CMK (cell line): ENCODE data around the gene IGF2BP3.
"Not testable (repeated sequence)": the region's sequence is repeated elsewhere in the genome, so short reads cannot be mapped to it uniquely, and the experiment has no call there.

Experiments
- DNase-seq: peaks from one replicate; pipeline ENCODE4 v3.0.0-alpha.2; 2010; ENCODE audit warnings: low read depth

The IGF2BP3 gene

DNA sequence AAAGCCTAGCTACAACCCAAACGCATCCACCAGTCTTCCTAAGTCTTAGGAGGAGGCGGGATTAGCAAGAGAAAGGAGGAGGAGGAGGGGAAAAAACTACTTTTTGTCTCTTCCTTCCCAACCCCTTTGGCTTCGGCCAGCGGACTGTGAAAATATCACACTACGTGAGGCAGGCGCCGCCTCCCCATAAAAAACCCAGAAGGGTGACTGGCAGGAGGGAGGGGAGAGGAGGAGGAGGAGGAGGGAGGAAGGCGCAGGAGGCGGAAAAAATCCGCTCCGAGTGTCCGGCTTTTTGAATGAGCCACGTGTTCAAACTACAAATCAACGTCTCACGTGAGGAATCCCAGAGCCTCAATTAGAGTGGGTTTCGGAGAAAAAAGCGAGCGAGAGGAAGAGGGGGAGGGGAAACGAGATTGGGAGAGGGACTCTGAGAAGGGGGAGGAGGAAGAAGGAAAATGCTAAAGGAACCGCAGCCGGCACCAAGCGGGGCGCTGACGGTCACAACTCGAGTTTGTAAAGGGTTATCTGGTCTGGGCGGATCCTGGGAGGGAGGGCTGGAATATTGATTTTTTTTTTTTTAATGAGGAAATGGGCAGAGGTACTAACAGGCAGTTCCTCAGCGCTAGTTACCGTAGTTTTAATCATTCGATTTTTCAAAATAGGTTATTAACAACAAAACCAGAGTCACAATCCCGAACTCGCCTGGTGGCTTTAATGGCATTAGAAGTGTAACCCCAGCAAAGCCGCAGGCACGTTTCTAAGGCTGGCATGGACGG is at the start of gene IGF2BP3:
IGF2BP3 (minus strand) TSS at position 162 of the 776 bp plus-strand sequence. CDS start 381 bp downstream, outside the sequence.
- DNase-seq, result peak; percentile 92

DNA sequence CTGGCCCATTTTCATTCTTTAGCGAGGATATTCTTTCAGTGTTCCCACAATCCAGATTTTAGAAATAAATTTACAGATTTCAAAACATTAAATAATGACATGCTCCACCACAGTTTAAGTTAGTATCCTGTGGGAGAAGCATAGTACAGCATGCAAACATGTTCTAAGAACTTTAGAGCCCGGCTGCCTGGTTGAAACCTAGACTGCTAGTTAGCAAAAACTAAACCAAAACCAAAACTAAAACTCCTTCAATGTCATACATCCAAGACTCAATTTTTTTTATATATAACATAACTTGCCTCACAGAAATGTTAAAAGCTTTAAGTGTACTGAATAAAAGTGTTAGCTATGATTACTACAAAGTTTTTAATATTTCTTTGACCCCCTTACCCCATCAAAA is 44.5 kb upstream of the IGF2BP3 start:
- DNase-seq, result no peak

- DNase-seq, result not testable (repeated sequence)
These were observed 43.5 kb upstream of the IGF2BP3 start for GRCh38 chr7:23513746-23514145.

- no peak for DNase-seq
These were observed 23.7 kb upstream of the IGF2BP3 start for GRCh38 chr7:23494009-23494408.

DNA sequence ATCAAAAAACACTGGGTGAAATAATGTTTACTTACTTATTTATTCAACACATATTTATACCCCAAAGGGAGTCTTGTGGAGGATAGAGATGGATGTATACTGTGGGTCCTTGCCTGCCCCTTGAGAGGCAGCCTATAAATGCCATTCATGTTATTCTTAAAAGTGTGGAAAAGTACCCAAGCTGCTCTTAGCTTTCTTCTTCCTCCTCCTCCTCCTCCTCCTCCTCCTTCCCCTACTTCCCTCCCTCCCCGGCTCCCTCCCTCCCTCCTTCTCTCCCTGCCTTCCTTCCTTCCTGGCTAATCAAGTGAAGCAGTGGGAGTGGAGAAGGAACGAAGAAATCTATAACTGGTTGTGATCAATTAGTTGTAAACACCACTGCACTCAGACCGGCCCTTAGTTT is 21.2 kb upstream of the IGF2BP3 start:
- no peak for DNase-seq

GRCh38 chr7:23490357-23491135 is 20.3 kb upstream of the IGF2BP3 start:
- DNase-seq, result no peak

DNA sequence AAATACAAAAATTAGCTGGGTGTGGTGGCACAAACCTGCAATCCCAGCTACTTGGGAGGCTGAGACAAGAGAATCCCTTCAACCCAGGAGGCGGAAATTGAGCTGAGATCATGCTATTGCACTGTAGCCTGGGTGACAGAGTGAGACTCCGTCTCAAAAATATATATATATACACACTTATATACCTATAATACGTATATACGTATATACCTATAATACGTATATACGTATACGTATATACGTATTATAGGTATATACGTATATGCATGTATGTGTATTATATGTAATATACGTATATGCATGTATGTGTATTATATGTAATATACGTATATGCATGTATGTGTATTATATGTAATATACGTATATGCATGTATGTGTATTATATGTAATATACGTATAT is 18.4 kb upstream of the IGF2BP3 start:
- not testable (repeated sequence) for DNase-seq

DNA sequence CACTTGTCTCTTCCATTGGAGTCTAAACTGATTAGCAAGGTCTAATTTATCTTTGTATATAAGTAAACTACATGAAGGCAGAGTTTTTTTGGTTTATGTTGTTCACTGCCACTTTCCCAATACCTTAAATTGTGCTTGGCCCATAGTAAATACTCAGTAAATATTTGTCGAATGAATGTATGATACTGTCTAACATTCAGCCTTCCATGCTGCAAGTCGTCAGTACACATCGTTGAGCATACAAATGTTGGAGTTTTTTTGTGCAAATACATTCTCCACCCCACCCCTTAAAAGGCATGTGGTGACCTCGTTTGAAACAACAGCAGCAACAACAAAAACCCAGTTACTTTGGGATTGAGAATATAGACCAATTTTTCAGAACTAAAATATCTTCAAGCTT is 17.4 kb upstream of the IGF2BP3 start:
- DNase-seq, result no peak

GRCh38 chr7:23486002-23486773 is 15.9 kb upstream of the IGF2BP3 start:
- no peak for DNase-seq

DNA sequence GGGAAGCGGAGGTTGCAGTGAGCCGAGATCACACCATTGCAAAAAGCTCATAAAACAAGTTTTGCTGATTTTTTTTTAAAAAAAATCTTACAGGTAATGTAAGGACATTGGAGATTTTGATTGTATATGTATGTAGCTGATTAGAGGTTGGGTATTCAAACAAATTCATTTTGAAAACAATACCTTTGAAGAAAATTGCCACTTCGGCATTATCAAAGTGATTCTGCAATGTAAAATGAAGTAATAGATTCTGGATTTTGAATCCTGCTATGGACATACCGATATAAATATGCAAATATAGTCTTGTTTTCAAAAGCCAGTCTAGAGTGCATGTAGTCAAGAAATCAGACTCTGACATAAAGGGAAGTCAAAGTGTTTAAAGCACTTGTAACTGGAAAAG is 12.4 kb upstream of the IGF2BP3 start:
- DNase-seq, result no peak

- DNase-seq, result no peak
These were observed 7.9 kb upstream of the IGF2BP3 start for GRCh38 chr7:23477962-23478866.

- DNase-seq, result no peak
These were observed 6.8 kb upstream of the IGF2BP3 start for GRCh38 chr7:23477157-23477499.

DNA sequence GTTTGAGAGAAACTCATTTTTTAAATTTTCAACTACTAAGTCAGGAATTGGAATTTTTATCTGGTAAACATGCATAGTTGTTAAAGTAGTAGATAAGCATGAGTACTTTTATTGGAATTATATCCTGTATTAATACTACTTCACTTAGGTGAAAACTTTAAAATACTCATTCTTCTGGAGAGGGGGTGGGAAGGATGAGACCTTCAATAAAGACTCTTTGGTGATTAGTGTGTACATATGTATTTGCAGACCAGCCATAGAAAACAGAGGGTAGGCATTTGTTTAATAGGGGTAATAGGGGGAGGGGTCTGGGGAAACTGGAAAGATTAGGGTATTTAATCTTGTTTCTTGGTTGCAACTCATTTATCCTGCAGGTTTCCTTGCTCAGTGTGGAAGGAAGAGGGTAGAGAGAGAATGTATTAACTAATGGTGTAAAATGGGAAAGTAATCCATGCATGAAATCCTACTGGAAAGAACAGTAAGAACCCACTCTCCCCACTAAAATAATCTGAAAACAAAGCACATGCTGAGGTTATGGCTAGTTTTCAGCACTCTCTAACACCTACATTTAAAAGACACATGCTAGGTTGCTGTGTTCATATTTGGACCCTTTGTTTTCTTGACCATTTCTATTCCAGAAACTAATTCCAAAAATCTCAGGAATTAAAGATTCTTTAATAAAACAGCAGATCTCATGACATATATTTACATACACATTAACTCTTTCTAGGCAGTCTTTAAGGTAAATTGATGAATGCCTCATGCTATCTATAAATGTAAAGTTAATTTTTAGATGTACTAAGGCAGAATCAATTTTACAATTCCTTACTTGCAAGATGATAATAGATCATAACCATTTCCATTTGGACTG is 6.2 kb upstream of the IGF2BP3 start:
- DNase-seq, result no peak

DNA sequence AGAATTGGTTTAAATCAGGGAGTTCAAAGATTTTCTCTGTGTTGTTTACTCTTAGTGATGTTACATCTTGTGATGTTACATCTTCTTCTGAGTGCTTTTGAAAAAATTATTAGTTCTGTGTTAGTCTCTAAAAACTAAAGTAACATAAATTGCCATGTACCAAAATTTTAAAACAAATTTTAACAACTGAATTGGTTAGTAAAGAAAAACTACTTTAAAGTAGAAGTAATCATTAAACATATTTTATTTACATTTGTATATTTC is 5.2 kb upstream of the IGF2BP3 start:
- DNase-seq, result no peak

DNA sequence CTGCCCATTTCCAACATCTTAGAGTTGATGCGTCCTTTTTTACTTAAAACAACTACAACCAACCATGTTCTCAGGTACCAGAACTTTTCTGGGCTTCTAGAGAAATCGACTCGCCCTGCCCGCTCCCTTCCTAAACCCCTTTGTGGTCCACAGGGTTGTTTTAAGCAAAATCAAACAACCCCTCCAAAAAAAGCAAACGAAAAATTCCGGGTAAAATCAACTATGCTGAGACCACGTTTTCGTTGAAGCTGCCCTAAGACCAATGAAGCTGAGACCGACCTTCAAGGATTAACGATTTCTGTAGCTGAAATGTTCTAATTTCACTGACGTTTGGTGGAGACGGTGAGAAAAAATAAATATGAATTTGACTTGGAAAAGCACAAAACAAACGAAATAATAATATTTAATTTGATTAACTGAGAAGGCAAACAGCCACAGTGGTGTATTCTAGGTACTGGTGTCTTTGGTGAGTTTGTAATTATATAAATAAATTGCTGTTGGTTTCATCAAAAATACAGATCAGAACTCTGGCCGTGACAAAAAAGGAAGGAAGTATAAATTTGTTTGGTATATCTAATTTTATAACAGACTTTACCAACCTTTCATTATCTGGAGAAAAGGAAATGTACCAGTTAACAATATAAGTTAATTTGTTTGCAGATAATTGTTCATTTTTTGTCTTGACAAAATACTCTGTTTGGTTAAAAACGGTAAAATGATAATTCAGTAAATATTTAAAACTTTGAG is 4.7 kb upstream of the IGF2BP3 start:
- DNase-seq, result no peak

DNA sequence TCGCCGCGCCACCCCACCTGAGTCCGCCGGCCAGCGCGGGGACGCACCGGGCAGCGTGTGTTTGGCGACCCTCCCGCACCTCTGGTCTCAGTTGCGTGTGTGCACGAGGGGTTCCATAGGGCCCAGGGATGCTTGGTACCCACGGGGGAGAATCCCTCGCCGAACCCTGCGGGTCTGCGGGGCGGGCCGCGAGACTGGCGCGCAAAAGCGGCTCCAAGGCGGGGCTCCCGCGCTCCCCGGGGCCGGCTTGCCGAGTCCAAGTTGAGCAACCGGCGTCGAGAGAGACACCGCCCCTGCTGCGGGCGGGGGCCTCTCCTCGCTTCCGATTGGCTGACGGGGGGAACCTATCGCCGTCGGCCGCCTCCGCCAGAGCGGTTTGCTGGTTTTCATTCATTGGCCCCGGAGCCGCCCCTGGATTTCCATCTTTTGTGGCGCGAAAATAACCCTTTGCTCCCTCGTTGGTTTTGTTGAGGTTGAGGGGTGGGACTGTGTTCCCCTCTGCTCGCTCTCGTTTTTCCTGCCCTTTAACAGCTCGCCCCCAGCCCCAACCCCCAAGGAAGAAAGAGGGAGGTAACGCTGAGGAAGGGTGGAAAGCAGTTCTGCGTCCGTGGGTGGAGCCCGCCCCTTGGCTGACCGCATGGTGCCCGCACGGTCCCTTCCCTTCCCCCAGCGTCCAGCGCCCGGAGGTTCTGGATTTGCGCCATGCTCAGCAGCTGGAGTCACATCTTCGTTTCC is 4.0 kb upstream of the IGF2BP3 start:
- DNase-seq, result peak; percentile 86

- no peak for DNase-seq
These were observed 3.5 kb upstream of the IGF2BP3 start for GRCh38 chr7:23473844-23474093.

DNA sequence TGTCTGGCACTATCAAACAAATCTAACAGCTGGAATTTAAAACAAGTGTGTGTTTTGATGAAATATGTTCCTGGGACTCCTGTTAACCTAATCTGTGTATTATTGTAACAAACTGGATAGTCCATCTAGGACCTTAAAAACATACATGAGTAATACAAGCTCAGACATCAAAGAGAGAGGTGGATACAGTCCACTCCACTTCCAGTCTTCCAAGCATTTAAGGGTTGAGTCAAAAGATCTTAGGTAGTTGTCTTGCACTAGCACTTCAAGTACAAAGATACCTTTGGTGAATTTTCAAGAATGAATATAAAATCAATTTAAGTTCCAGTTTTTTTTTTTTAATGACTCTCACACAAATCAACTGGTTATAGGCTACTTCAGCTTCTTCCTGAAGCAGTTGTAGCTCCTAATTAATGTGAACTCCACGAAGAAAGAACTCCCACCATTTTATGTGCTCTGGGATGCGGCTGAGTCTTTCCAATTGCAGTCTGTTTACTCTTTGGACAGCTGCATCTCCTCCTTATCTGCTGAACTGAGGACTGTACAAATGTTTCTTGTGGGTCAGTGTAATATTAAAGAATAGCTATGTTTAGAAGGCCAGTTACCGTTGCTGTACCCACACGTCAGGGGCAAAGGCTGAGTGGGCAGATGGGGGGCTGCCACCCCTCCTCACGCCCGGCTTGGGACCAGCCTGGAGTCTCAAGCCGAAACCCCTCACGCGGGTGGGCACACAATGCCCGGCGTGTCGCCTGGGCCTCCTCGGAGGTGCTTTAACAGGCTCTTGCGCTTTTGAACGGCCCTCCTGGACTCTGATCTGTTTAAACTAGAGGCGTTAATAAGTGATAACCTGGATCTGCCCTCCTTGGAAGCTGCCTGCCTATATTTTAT is 2.9 kb upstream of the IGF2BP3 start:
- no peak for DNase-seq

GRCh38 chr7:23472556-23472955 is 2.3 kb upstream of the IGF2BP3 start:
- no peak for DNase-seq
